CD4-positive, alpha-beta T cell treated with Interleukin-15 for 4 hours (primary cell): ENCODE measurements around the gene SLC25A21.
"Not testable (repeated sequence)": the region's sequence is repeated elsewhere in the genome, so short reads cannot be mapped to it uniquely, and the experiment has no call there.

Experiments
- DNase-seq: peaks from one replicate; pipeline ENCODE4 v3.0.0-alpha.2; 2020; ENCODE audit warnings: low spot score

Gene SLC25A21

DNA sequence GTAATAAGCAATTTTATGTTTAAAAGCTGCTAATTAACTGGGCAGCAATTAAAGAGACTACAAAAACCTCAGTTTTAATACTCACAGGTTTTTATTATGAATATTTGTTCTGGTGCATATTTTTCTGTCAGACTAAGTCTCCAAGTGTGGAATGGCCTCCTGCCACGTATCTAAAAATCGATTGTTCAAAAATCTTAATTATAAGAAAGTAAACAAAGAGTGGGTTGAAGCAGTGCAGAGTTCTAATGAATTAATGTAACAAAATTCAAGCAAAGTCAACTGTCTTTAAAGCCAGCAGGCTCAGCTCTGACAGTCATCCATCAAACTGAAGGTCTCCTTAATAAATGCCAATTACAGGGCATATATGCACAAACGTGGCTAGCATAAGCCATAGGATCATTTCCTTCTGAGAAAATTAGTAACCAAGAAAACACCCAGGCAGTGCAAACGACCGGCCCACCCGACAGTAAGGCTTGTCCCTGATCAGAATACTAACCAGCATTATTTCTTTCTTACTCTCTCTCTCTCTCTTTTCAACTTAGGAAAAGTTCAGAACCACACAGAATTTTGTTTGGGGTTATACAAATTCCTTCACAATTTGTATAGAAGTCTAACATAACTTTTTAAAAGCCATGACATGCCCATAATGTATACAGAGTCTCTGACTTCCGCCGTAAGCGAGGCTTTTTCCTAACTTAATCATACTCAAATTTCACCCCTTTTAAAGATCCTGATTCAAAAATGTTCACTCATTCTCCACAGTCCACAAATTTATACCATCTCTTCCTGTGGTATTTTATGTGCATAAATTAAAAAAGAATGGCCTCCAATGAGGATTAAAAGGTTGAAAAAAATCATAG, 83.8 kb downstream of the SLC25A21 start:
- no peak for DNase-seq

DNA sequence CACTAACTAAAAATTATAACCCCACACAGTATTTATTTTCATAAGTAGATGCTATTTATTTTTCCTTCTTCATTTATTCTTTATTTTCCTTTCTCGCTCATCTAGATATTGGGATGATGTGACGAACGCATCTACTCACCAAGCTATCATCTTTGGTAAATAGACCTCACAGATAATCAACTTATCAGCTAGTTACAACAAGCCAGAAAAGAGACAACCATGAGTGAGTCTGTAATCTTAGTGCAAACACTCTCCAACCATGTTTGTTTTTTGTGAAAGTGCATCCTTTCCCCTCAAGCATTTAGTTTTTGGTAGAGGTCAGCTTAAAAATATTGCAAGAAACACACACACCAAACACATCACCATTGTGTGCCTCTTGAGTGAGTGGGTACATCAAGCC, 84.9 kb downstream of the SLC25A21 start:
- DNase-seq = no peak

DNA sequence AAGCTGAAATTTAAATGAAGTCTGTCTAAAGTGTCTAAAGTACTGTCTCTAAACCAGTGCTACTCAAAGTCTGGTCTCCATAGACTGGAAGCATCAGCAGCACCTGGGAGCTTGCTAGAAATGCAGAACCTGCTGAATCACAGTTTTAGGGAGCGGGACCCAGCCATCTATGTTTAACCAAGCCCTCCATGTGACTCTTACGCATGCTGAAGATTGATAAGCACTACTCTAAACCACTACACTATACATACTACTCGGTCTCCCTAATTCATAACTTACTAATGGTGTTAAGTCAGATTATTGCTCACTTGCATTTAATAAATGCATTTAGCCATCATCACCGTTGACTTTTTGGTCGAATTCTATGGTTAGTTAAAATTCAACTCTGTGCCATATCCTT, 88.8 kb downstream of the SLC25A21 start:
- DNase-seq = no peak

DNA sequence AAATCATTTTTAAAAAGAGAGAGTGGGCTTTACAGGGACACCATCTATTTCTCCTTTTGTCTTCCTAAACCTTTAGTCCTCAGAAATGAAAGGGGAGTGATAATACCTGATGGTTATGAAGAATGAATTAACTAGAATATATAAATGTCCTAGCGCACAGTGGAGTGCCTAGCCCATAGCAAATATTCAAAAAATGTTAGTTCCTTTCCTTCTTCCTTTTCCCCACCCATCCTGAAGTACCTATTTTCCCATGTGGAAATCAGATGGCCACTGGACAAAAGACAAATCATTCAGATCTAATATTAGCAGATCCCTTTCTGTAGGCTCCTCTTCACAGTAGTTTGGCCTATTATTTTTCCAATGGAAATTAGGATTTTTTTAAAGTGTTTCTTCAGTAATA, 90.0 kb downstream of the SLC25A21 start:
- no peak for DNase-seq

DNA sequence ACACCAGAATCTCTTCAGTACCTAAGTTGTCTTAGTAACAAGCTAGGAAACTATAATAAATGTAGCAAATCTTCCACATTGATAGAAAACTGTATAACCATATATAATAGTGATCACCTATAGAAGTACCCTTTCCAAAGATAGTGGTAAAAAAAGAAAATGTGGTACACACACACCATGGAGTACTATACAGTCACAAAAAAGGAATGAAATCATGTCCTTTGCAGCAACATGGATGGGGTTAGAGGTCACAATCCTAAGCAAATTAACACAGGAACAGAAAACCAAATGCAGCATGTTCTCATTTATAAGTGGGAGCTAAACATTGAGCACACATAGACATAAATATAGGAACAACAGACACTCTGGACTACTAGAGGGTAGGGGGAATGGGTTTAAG, 90.5 kb downstream of the SLC25A21 start:
- no peak for DNase-seq

DNA sequence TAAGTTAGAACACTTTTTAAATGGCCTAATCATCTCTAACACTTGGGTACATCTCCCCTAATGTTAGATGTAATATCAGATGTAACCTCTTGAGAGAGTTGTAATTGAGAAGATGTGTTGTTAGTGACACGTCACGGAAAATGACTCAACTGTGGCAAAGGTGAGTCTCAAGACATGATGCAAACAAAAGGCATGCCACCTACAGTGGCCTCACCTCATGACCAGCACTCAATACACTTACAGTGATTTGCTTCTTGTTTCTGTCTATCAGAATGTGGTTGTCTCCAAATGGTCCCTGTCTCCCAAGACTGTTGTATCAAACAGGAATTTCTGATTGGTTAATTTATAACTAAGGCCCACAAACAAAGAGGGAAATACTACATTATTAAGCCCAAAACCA, 91.2 kb downstream of the SLC25A21 start:
- DNase-seq = no peak

DNA sequence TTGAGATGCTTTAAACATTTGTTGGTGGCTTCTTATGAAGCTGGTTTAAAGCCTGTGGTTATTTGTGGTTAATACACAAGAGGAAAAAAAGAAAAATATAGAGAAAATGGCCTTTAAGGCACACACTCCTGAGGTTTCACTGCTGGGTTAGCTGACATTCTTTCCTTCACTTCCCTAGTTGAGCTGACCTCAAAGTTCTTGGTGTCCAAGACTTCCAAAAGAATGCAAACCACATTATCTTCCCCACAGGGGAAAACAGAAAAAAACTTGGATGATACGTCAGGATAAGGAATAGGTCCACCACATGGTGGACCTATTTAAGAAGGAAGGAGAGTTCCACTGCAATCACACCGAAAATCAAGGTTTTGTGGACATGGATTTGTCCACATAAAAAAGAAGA, 94.3 kb downstream of the SLC25A21 start:
- DNase-seq = no peak

DNA sequence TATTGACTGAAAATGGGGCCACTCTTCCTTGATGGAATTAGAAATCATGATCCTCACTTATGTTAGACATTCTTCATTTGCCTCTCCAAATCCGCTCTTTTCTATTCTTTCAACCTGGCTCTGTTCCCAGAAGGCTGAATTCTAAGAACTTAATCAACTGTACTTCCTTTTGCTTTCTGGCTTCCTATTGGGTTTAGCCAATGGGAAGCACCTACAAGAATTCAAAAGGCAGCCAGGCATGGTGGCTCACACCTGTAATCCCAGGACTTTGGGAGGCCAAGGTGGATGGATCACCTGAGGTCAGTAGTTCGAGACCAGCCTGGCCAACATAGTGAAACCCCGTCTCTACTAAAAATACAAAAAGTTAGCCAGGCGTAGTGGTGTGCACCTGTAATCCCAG, 98.1 kb downstream of the SLC25A21 start:
- not testable (repeated sequence) for DNase-seq

DNA sequence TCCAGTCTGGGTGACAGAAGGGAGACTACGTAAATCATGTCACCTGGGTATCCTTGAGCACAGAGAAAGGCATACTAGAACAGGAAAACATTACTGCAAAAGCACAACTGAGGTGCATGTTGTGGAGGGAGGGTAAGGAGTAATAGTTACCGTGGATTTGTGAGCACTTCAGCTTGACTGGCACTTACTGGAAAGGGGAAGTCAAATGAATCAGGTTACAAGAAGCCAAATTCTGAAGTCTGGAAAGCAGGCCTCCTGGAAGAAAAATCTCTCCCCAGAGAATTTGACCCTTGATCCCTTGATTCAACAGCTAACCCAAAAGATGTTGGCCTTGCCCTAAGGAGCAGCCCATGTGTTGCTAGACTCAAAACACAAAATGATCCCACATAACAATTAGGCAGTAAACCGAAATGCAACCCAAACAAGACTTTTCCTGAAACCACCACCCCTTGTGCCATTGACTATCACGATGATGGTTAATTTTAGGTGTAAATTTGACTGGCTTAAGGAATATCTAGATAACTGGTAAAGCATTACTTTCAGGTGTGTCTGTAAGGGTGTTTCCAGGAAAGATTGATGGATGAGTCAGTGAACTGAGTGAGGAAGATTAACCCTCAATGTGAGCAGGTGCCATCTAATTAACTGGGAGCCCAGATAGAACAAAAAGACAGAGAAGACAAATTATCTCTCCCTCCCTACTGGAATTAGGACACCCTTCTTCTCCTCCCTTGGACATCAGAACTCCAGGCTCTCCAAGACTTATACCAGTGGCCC, 108.8 kb downstream of the SLC25A21 start:
- DNase-seq = no peak

DNA sequence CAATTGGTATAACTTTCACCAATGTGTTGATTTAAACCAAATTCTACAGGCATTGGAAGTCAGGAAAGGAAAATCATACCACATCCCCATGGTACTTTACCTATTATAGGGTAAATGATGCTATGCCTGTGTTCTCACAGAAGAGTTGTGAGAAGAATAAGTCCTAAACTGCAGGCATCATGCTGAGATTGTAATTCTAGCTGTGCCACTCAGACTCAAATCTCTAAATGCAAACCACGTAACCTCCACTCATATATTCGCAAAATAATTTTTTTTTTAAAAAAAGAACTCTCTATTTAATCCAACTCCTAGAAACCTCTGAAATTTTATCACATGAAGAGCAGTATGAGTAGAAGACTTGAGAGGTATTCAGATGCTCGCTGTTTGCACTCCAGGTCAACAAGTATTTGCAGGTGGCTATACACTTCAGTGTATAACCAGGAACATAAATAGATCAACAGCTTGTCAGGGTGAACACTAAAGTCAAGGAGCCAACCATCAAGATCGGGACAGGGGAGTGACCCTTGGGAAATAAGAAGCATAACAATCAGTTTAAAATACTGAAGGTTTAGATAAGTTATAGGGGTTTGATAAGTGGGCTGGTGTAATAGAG, 110.1 kb downstream of the SLC25A21 start:
- no peak for DNase-seq

DNA sequence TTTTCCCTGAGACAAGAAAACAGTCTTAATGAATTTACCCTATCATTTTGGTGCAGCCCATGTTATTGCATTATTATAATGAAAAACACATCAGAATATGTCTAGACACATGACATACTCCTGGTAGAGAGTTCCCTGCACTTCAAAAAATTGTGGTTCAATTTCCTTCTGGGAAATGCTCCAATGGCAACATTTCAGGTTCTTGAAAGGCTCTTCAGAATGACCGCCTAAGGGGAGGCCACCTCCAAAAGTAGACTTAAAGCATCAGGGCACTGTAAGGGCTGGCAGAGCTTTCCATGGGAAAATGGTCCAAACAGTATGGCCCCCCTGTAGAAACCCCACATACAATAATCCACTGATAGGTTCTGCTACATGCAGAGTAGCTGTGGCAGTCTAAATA, 110.7 kb downstream of the SLC25A21 start:
- DNase-seq = no peak

DNA sequence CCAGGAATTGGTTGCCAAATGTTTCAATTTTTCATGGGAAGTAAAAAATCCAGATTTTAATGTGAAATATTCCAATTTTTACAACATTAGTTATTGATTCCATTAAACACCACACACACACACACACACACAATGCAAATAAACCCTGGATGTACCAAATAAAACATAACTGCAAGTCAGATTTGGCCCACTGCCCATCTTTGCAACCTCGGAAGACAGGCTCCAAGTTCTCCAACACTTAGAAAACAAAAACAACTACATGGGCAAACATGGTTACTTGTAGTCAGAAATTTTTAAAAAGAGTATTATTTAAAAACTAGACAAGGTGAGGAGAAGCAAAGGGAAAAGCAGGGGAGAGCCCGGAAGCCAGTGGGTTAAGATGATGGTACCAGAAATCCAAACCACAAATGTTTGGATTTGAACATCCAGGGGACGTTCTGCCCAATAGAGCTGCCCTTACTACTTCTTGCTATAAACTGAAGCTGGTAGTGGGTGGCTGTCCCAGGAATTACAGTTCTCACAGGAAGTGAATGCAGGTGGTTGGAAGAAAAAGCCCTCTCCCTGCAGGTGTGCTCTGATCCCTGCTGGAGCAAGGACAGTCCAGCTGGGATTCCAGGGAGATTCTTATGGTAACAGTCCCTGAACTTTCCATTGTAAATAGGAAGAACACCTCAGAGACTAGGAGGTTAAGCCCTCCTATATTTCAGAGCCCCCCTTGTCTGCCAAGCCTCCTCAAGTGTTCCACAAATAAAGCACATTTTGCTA, 111.7 kb downstream of the SLC25A21 start:
- DNase-seq = no peak

DNA sequence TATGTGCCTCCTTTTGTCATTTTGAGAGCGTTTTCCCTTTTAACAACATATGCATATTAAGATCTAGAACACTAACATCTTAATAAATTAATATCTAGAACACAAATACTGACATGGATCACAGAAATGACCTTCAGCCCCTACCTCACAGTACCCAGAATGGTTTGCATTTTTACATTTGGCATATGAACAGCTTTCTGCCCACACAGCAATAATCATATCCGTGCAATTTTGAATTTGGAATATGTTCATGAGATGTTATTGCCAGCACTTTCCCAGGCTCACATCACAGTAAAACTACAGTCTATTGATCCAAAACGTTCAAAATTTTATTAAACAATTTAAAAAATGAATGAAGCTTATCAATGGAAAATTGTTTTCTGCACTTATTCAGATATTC, 114.6 kb downstream of the SLC25A21 start:
- DNase-seq = no peak

DNA sequence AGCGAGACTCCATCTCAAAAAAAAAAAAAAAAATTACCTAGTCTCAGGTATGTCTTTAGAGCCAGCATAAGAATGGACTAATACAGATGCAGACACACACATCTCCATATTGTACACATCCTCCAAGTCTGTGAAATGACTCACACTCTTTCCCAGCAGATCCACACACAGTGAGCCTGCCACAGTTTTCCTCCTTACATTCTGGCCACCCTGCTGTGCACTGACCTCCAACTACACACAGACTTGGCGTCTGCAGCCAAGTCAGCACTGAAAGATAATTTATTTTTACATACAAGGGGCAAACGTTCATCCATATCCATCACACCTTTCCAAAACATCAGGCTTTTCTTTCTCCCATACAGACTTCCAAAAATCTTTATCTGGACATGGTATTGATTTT, 115.9 kb downstream of the SLC25A21 start:
- no peak for DNase-seq

DNA sequence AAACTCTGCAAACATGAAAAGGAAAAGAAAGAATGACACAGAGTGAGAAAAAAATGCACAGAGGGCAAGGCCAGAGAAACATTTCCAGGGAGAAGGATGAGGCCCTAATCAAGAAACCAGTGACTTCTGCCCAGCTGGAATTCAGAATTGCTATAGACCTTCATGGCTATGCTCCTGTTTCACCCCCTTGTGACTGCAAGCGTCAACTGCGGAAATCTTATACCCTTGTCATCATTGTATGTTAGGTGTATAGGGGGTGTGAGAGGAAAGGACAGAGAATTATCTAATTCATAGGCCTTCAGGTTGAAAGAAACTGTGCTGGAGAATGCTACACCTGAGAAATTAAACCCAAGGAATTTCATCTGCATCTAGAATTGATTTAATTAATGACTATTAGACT, 117.5 kb downstream of the SLC25A21 start:
- no peak for DNase-seq

DNA sequence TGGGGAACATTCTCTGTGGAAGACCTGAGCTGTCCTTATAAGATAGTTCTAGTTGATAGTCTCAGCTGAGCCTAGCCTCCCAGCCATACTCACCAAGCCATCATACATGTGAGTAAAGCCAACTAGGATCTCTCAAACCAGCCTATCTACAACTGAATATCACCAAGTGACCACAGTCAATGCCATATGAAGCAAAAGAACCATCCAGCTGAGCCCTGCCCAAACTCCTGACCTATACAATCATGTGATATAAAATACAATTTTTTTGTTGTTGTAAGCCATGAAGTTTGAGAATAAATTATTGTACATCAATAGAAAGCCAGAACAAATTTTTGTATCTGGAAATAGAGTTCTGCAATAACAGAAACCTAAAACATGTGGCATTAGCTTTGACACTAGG, 118.3 kb downstream of the SLC25A21 start:
- DNase-seq = no peak

DNA sequence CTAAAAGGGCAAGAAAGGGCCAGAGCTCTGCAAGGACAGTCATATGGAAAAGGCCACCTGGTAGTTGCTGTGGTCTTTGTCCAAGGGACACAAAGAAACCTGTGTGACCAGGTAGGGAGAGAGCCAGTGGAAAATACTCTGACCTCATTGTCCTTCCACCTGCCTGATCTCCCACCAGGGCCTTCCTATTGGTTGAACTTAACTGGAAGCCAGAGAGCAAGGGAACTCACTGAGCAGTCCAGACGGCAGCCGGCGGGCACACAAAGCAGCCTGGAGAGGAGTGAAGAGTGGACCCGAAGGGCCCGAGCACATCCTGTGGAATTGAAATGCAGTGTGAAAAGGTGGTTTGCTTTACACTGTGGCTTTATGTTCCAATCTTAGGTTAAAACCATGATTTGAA, 120.7 kb downstream of the SLC25A21 start:
- DNase-seq = no peak

DNA sequence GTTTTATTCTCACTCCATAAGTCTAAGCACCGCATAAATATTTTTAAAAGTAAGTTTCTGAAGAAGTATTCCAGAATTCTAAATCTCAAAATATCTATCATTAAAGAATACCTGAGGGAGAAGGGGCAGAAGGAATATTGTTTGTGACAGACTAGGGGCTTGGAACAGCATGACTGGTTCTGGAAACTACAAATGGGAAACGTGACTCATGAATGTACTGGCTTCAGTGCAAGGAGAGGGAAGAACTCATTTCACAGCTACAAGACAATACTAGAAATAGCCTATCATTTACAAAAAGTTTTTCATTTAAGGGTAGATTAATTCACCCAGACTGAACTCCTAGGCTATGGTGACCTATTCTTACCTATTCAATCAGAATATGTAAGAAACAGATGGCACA, 121.3 kb downstream of the SLC25A21 start:
- no peak for DNase-seq

DNA sequence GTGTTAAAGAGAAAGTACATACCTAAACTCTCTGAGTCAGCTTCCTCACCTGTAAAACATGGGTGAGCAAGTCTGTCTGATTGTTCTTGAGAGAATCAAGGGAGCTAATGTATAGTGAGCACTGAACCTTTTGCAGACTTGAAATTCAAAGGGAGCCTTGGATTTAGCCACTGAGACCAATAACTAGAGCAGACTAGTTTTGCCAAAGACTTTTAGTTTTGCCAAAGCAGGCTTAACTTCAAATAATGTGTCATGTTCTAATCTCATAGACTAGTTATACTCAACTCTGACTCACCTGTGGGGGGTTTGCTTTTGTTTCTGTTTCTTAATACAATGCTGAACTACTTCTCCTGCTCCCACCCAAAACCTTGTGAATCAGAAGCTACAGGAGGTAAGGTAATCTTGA, 123.7 kb downstream of the SLC25A21 start:
- DNase-seq = no peak

DNA sequence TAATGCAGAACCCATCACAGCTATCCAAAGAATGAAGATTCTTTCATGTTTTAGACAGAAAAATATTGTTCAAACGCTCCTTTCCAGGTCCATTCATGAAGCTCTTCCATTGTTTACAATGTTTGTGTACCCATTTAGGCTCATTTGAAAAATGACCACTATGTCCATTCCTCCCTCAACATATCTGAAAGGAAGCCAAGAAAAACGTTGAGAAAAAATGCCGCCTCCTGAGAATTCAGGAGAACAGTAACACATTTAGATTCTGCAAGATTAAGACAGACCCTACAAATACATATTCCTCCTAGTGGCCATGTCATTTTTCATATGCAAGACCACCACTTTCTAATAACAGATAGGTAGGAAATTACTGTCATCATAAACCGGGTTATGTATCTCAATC, 124.4 kb downstream of the SLC25A21 start:
- DNase-seq = no peak

DNA sequence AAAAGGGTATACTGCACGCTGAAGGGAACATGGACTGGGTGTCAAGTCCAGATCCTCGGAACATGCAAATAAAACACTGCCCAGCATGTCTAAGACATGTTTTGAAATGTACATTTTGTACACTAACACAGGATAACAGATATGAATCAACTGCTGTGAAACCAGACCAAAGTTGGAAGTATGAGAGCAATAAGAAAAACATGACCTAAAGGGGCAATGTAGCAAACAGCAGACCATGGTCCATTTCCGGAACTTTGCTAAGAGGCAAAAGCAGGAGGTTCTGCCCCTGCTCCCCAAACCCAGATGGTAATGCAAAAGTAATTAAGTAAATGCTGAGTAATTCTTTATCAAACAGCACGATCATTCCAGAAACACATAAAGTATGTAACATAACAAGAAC, 125.2 kb downstream of the SLC25A21 start:
- no peak for DNase-seq

DNA sequence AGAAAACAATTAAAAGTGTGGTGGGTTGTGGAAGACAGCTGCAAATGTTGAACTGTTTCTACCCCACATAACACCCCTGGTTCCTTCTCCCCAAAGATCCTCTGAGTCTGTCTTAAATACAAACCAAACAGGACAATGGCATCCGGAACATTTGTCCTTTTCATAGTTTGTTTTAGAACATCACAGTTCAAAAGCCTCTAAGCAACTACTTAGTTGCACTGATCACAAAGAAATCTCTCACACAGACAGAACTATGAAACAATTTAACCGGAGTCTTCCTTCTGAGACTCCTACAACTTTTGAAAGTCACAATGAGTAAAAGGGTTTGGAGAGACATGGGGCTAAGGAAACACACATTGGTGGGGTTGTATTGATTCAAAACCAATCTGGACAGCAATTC, 125.6 kb downstream of the SLC25A21 start:
- DNase-seq = no peak
